DMS153 treated with DMSO at 0.1 percent for 48 hours (cell line): ENCODE measurements around the gene TMEM272.

ENCODE experiments used
- DNase-seq: peaks from one replicate; lab custom pipeline; 2025; ENCODE audit not compliant: unreplicated experiment; lab: John Stamatoyannopoulos, UW

TMEM272 gene

GRCh38 chr13:51783428-51784094 is 61.4 kb downstream of the TMEM272 start:
- no peak for DNase-seq

- DNase-seq = no peak
These were observed 62.8 kb downstream of the TMEM272 start for GRCh38 chr13:51782026-51782710.

- no peak for DNase-seq
These were observed 63.5 kb downstream of the TMEM272 start for GRCh38 chr13:51781246-51782022.

- DNase-seq = no peak
These were observed 64.9 kb downstream of the TMEM272 start for GRCh38 chr13:51780099-51780498.

- peak; percentile 16 for DNase-seq
These were observed 66.6 kb downstream of the TMEM272 start for GRCh38 chr13:51778392-51778791.

DNA sequence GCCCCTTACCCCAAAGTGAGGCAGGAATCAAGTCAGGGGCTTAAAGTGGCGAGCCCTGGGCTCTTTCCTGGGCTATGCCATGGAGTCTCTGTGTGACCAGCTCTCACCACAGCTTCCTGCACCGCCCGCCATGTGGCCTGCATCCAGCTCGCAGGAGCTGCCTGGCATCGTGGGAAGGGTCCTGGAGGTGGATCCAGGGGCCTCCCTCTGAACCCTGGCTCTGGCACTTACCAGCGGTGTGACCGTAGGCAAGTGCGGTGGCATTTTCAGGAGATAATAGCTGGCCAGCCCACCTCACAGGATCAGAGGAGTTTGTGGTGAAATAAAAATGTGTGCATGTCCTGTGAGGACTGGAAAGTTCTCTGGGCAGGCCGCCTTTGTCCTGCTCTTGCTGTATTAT is 67.1 kb downstream of the TMEM272 start:
- no peak for DNase-seq

DNA sequence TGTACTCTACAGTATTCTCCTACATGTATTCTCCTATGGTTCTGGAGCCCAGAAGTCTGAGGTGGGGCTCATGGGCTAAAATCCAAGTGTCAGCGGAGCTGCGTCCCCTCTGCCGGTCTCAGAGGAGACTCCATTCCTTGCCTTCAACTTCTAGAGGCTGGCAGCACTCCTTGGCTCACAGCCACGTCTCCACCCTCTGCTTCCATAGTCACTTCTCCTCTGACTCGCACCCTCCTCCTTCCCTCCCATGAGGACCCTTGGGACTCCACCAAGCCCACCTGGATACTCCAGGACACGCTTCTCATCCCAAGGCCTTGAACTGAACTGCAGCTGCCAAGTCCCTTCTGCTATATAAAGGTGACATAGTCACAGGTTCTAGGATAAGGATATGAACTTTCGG is 68.8 kb downstream of the TMEM272 start:
- no peak for DNase-seq

DNA sequence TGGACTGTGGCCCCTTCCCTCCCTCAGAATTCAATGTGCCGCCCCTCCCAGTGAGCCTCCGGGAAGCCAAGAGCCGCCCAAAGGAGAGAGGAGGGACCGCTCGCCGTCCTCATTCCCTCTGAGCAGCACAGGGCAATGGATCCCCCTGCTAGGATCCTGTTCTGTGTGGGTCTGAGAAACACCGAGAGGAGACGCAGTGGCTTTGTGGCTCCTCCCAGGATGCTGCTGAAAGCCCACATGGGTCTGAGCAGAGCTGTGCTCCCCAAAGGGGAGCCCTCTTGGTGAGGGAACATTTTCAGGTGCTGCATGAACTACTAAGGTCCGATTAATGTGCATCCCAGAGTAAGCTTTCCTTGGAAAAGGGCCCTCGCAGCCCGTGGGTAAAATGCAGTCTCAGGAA is 71.5 kb downstream of the TMEM272 start:
- DNase-seq = no peak

- DNase-seq = no peak
These were observed 72.2 kb downstream of the TMEM272 start for GRCh38 chr13:51772781-51773180.

DNA sequence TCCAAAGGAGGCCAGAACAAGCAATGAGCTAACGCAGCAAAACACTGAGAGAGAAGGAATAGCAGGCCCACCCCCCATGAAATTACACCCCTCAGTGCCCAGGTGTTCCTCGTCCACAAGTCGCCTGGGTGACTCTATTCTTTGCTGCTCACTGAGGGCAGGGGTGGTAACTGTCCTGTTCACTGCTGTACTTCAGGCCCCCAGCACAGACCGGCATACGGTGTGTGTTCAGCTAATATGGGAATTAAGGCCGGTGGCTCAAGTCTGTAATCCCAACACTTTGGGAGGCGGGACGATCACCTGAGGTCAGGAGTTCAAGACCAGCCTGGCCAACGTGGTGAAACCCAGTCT is 72.9 kb downstream of the TMEM272 start:
- DNase-seq = no peak

DNA sequence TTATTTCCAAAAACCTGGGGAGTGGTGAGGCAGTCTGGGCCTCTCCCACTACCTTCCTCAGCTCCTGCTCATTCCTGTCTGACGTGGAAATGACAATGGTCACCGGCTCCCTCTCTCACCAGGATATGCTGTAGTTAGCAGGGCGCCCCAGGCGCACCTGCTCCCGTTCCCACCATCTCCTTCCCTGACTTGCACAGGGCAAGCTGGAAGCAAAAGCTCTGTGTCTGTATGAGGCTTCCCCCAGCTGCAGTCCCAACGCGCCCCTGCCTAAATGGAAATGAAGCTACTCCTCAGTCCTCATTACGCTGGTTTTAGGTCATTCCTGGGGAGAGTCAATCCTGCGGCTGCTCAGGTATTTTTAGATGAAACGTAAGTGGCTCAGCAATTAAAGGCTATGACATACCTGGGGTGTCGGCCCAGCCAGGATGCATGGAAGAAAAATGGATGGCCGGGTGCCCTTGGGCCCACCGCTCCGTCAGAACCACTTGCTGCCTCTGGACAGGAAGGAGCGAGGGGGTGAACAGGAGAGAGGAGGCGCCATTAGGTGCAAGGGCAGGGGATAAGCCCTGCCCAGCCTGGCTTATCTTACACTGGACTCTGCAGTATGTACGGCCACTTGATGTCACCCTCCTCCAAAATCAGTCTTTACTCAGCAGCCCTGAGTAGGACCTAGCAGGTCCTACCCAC is 73.4 kb downstream of the TMEM272 start:
- peak; percentile 47 for DNase-seq

GRCh38 chr13:51770681-51771417 is 74.1 kb downstream of the TMEM272 start:
- peak; percentile 59 for DNase-seq

DNA sequence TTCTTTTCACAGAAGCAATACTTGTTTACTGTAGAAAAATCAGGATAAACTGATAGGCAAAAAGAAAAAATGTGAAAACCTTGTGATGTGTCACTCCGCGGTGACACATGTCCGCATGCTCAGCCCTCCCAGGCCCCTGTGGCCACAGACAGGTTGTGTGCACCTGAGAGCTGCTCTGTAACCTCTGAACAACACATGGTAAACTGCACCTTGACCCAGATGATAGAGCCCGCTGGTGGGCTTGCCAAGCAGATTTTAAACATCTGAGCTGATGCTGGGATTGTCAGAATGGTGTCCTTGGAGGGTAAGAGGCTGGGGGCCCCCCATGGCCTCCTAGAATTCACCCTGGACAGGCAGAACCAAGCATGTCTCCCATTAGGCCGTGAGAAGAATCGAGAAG is 74.8 kb downstream of the TMEM272 start:
- DNase-seq = no peak

DNA sequence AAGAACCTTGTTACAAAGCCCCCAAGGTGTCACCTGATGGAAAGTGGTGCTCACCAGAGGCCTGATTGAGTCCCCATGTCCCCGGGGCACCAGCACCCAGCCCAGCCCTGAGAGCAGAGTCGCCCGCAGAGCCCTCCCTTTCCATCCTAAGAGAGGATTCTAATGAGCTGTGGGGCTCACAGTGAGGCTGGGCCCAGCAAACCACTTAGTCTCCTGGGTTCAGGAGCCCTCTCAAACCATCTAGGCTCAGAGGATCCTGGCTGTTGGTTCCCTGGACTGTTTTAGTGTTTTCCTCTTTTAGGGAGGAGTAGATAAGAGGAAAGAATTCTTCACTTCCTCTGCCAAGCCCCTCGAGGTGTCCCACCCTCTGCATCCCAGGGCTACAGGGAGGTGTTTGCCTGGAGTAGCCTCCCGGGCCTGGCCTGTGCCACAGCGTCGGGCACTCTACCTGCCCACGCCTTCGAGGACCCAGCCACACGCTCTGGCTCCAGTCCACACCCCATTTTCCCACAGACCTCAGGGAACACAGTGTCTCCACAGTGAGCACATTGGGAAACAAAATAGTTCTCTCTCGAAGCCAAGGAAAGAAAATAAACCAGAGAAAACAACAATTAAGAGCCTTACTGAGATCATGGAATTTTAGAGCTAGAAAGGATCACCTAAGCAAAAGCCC is 75.4 kb downstream of the TMEM272 start:
- DNase-seq = no peak

GRCh38 chr13:51768976-51769375 is 76.0 kb downstream of the TMEM272 start:
- no peak for DNase-seq

- no peak for DNase-seq
These were observed 76.5 kb downstream of the TMEM272 start for GRCh38 chr13:51768378-51768921.

GRCh38 chr13:51767100-51767499 is 77.9 kb downstream of the TMEM272 start:
- DNase-seq = no peak

DNA sequence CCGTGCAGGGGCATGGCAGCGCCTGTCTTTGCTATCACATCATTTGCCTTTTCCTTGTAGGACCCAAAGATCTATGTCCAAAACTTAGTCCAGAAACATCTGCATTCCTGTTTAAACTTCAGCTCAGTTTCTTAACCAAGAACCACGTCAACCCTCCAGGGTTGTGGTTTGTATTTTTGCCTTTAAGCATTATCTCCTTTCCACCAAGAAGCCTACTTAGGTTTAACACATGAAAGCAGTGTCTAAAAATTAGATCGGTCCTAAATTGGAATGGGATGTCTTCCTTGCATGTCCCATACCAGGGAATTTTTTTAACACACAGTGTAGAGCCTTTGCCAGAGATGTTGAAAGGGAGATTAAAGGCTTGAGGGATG is 79.8 kb downstream of the TMEM272 start:
- no peak for DNase-seq

DNA sequence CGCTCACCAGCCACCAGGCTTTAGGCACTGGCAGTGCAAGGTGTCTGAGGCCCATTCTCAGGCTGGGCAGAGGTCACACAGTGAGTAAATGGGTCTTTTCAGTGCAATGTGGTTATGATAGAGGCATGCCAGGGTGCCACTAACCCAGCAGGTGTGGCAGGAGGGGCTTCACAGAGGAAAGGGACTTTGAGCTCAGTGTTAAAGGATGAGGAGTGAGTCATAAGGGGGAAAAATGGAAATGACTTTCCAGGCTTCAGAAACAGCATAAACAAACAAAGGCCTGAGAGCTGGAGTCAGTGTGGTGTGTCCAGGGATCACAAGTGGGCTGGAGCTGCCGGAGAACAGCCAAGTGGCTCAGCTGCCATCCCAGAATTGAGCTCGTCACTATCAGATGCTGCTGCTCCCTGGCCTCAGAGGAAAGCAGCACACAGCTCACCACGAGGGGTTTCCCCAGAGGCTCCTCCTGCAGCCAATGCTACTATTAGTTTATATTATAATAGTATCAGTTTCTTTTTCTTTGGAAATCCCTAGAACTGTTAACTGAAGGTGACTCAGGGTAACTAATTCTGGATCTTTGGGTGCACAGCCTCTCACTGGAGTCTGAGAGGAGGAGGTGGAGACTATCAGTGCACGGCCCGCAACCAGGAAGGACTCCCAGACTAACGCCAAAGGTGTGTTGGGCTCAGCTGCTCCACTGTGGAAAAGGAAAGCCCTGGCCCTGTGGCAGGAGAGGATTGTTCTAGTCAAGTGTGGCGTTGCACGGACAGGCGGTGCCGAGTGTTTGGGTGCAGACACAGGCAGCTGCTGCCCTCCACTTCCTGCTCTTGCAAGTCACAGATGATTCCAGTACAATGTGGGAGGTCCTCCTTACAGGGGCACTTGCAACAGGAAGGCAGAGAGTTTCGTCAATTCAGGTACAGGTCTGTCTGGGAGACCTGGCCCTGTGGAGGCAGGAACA is 80.5 kb downstream of the TMEM272 start:
- DNase-seq = peak; percentile 36
